ENCODE results near the gene ITGA5. TPM values are rescaled to one million over a fixed set of nuclear protein-coding genes. Genes with fewer than 3 reads are reported as not detected.

The ITGA5 gene
- total RNA-seq, 1 donor from 2014 or later = 32.2 TPM

DNA sequence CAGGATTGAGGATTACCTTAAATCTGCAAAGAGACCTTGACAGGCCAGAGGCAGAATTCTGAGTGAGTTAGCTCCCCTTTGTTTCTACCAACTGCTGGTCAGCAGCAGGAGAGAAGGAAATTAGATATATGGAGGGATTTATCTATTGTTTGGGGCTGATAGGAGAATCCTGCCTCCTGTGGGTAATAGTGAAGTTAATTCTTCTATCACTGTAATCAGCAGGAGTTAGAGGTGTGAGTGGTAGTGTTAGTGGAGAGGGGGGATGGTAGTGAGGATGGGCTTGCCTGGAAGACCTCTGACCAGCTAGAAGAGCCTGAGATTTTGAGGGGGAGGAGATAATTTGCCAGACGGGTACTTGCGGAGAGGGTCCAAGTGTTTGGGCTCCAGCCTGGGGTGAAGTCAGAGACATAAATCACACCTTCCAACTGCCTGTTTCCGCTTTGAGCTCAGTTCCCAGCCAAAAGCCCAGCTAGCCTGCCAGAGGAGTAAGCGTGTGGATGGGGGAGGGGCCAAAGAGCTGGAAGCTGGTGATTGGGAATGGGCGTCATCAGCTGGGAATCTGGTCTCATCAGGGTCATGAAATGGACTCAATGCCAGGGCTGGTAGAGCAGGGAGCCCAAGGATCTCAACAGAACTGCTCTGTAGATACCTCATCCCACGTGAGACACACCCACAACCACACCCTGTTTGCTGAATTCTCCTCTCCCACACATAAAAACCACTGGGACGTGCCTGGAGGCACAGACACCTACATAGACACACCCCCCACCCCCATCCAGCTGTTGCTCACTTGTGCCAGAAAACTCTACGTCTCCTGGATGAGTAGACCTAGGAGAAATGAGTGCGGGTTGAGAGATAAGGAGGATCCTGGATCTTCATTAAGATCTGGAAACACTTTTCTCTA is 13.1 kb upstream of the ITGA5 start:
- Mint-ChIP-seq H3K4me3 (ENCODE audit: low read depth) (no peak overlapping the region), H3K9me3 (ENCODE audit: low read depth) (no peaks in the 10 kb centered on the region), H3K27me3 (peaks cover 24% of the 10 kb centered on the region), H3K36me3 (ENCODE audit: insufficient read depth) (no peaks in the 10 kb centered on the region), H3K27ac (peak overlapping the region; percentile 7), H3K4me1 (ENCODE audit: low read depth) (peaks cover 21% of the 10 kb centered on the region)
- TF ChIP-seq CTCF (IDR thresholded peaks at IDR 0.05; ENCODE audit: unreplicated experiment) = no peak
- DNase-seq (ENCODE audit: low spot score, unreplicated experiment) = no peak

- peaks cover 21% of the 10 kb centered on the region for H3K4me1 Mint-ChIP-seq (ENCODE audit: low read depth)
- no peaks in the 10 kb centered on the region for H3K9me3 Mint-ChIP-seq (ENCODE audit: low read depth)
- H3K27me3 Mint-ChIP-seq = peaks cover 32% of the 10 kb centered on the region
- no peak for DNase-seq (ENCODE audit: low spot score, unreplicated experiment)
- no peak overlapping the region for H3K27ac Mint-ChIP-seq
- no peak for TF ChIP-seq CTCF (IDR thresholded peaks at IDR 0.05; ENCODE audit: unreplicated experiment)
- H3K4me3 Mint-ChIP-seq (ENCODE audit: low read depth) = no peak overlapping the region
- no peaks in the 10 kb centered on the region for H3K36me3 Mint-ChIP-seq (ENCODE audit: insufficient read depth)
Measured at GRCh38 chr12:54430471-54431069, 11.5 kb upstream of the ITGA5 start.

GRCh38 chr12:54429014-54429471 is 10.0 kb upstream of the ITGA5 start:
- Mint-ChIP-seq H3K27ac (no peak overlapping the region), H3K9me3 (ENCODE audit: low read depth) (no peaks in the 10 kb centered on the region), H3K4me1 (ENCODE audit: low read depth) (peaks cover 18% of the 10 kb centered on the region), H3K4me3 (ENCODE audit: low read depth) (no peak overlapping the region), H3K36me3 (ENCODE audit: insufficient read depth) (no peaks in the 10 kb centered on the region), H3K27me3 (peaks cover 38% of the 10 kb centered on the region)
- DNase-seq (ENCODE audit: low spot score, unreplicated experiment) = no peak
- TF ChIP-seq CTCF (IDR thresholded peaks at IDR 0.05; ENCODE audit: unreplicated experiment) = no peak

DNA sequence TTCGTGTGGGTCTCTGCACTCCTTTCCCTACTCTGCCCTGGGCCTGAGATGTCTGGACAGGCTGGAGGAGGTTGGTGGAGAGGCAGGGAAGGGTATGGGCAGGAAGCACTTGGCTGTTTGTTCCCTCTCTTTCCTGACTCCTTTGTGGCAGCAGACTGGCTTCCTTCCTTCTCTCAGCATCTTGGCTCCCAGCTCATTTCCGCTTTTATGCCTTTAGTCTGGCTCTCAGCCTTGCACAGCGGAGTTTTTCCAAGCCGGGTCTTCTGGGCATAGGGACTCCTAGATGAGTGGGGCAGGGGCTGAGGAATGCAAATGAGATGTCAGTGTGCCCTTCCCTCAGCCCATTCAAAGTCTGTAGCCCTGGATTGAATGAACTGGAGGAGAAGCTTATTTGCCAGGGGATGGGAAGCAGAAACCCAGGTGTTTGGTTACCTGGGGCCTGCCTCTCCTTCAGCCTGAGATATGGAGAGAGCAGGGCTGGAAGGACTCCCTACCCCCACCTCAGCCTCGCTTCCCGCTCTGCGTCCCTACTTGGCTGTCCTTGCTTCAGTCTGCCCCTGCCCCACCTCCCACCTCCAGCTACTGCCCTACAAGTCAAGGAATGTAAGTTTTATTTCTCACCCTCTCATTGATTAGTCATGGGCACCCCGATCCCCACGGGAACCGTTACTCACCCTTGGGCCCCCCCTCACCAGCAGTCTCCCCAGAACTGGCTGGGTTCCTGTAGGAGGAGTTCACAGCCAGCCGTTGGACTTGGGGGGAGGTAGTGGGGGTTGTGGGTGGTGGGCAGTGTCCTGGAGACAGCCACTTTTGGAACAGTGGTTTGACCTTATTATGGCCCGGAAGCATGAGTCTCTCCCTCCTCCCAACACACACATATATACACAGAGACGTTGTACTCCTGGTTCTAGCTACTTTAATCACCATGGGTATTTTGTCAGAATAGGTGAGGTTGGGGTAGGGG is 9.3 kb upstream of the ITGA5 start:
- TF ChIP-seq CTCF (IDR thresholded peaks at IDR 0.05; ENCODE audit: unreplicated experiment) = no peak
- Mint-ChIP-seq H3K4me3 (ENCODE audit: low read depth) (no peak overlapping the region), H3K9me3 (ENCODE audit: low read depth) (no peaks in the 10 kb centered on the region), H3K27ac (no peak overlapping the region), H3K36me3 (ENCODE audit: insufficient read depth) (no peaks in the 10 kb centered on the region), H3K4me1 (ENCODE audit: low read depth) (peaks cover 18% of the 10 kb centered on the region), H3K27me3 (peaks cover 38% of the 10 kb centered on the region)
- DNase-seq (ENCODE audit: low spot score, unreplicated experiment) = no peak

- Mint-ChIP-seq H3K4me3 (ENCODE audit: low read depth) (no peak overlapping the region), H3K9me3 (ENCODE audit: low read depth) (no peaks in the 10 kb centered on the region), H3K4me1 (ENCODE audit: low read depth) (peaks cover 17% of the 10 kb centered on the region), H3K27me3 (peaks cover 47% of the 10 kb centered on the region), H3K36me3 (ENCODE audit: insufficient read depth) (no peaks in the 10 kb centered on the region), H3K27ac (no peak overlapping the region)
- TF ChIP-seq CTCF (IDR thresholded peaks at IDR 0.05; ENCODE audit: unreplicated experiment) = no peak
- no peak for DNase-seq (ENCODE audit: low spot score, unreplicated experiment)
Measured at GRCh38 chr12:54427106-54427505, 8.0 kb upstream of the ITGA5 start.

All from progenitor cell of endocrine pancreas (in vitro differentiated cells).